ENCODE results near the gene PCDH15. TPM values are rescaled to one million over a fixed set of nuclear protein-coding genes. Genes with fewer than 3 reads are reported as not detected.

PCDH15 gene
- total RNA-seq, 1 experiment from 2014 or later = not detected

- H3K27me3 ChIP-seq (ENCODE audit: control insufficient read depth, insufficient read depth, low read length) = no peaks in the 10 kb centered on the region
- DNase-seq = no peak
- no peak overlapping the region for H3K4me3 ChIP-seq (ENCODE audit: insufficient read depth, low read depth, low read length)
- no peaks in the 10 kb centered on the region for H3K36me3 ChIP-seq (replicated peaks; ENCODE audit: control insufficient read depth, insufficient read depth, low read length)
Observed at GRCh38 chr10:54063514-54063913, 737.5 kb downstream of the PCDH15 start.

DNA sequence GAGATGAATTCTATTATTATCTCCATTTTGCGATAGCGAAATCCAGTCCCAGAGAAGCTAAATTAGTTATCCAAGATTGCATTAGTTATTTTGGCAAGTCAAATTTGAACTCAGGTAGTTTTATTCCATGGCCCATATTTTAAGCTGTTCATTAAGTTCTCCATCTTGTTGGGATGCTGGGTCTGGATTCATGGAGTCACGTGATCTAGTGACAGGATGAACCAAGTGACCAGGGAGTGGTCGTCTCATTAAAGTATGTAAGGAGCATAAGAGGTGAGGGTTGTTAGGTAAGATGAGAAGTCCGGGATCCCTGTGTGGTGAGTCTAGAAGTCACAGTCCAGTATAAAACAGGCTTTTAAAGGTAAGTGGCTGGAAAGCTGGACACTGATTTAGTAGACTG lies 740.5 kb downstream of the PCDH15 start:
- no peaks in the 10 kb centered on the region for H3K36me3 ChIP-seq (replicated peaks; ENCODE audit: control insufficient read depth, insufficient read depth, low read length)
- DNase-seq = no peak
- H3K27me3 ChIP-seq (ENCODE audit: control insufficient read depth, insufficient read depth, low read length) = no peaks in the 10 kb centered on the region
- no peak overlapping the region for H3K4me3 ChIP-seq (ENCODE audit: insufficient read depth, low read depth, low read length)

DNA sequence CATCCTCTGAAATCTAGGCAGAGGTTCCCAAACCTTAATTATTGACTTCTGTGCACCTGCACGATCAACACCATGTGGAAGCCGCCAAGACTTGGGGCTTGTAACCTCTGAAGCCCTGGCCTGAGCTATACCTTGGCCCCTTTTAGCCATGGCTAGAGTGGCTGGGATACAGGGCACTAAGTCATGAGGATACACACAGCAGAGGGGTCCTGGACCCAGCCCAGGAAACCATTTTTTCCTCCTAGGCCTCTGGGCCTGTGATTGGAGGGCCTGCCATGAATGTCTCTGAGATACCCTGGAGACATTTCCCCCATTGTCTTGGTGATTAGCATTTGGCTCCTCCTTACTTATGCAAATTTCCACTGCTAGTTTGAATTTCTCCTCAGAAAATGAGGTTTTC lies 743.7 kb downstream of the PCDH15 start:
- Histone ChIP-seq H3K36me3 (replicated peaks; ENCODE audit: control insufficient read depth, insufficient read depth, low read length) (no peaks in the 10 kb centered on the region), H3K4me3 (ENCODE audit: insufficient read depth, low read depth, low read length) (no peak overlapping the region), H3K27me3 (ENCODE audit: control insufficient read depth, insufficient read depth, low read length) (no peaks in the 10 kb centered on the region)
- no peak for DNase-seq

GRCh38 chr10:54026340-54026739 lies 774.7 kb downstream of the PCDH15 start:
- no peak for DNase-seq
- no peak overlapping the region for H3K4me3 ChIP-seq (ENCODE audit: insufficient read depth, low read depth, low read length)

GRCh38 chr10:54011117-54011516 lies 789.9 kb downstream of the PCDH15 start:
- no peak for DNase-seq
- Histone ChIP-seq H3K4me3 (ENCODE audit: insufficient read depth, low read depth, low read length) (no peak overlapping the region), H3K36me3 (replicated peaks; ENCODE audit: control insufficient read depth, insufficient read depth, low read length) (no peaks in the 10 kb centered on the region), H3K27me3 (ENCODE audit: control insufficient read depth, insufficient read depth, low read length) (no peaks in the 10 kb centered on the region)

More at GRCh38 chr10:54026340-54026739, 774.7 kb downstream of the PCDH15 start:
- Histone ChIP-seq H3K36me3 (replicated peaks; ENCODE audit: control insufficient read depth, insufficient read depth, low read length) (no peaks in the 10 kb centered on the region), H3K27me3 (ENCODE audit: control insufficient read depth, insufficient read depth, low read length) (no peaks in the 10 kb centered on the region)

GRCh38 chr10:54010337-54010933 lies 790.6 kb downstream of the PCDH15 start:
- no peak for DNase-seq
- Histone ChIP-seq H3K4me3 (ENCODE audit: insufficient read depth, low read depth, low read length) (no peak overlapping the region), H3K36me3 (replicated peaks; ENCODE audit: control insufficient read depth, insufficient read depth, low read length) (no peaks in the 10 kb centered on the region), H3K27me3 (ENCODE audit: control insufficient read depth, insufficient read depth, low read length) (no peaks in the 10 kb centered on the region)

DNA sequence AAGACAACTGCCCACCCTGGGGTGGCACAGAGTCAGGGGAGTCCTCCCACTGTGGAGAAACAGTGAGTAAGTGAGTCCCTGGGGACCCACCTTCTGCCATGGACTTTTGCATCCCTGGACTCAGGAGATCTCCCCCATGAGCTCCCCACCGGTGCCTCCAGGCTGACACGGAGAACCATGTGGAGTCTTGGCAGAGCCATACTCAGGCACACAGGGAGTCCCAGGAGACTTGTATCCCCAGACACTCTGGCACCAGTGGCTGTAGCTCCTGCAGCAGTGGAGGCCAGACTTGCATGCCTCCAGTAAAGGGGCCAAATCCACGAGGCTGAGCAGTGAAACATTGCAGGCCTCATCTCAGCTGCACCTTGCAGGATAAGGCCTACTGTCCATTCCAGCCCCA lies 791.4 kb downstream of the PCDH15 start:
- H3K36me3 ChIP-seq (replicated peaks; ENCODE audit: control insufficient read depth, insufficient read depth, low read length) = no peaks in the 10 kb centered on the region
- DNase-seq = no peak
- no peaks in the 10 kb centered on the region for H3K27me3 ChIP-seq (ENCODE audit: control insufficient read depth, insufficient read depth, low read length)
- no peak overlapping the region for H3K4me3 ChIP-seq (ENCODE audit: insufficient read depth, low read depth, low read length)

- H3K27me3 ChIP-seq (ENCODE audit: control insufficient read depth, insufficient read depth, low read length) = no peaks in the 10 kb centered on the region
Observed at GRCh38 chr10:54002077-54002476, 799.0 kb downstream of the PCDH15 start.

DNA sequence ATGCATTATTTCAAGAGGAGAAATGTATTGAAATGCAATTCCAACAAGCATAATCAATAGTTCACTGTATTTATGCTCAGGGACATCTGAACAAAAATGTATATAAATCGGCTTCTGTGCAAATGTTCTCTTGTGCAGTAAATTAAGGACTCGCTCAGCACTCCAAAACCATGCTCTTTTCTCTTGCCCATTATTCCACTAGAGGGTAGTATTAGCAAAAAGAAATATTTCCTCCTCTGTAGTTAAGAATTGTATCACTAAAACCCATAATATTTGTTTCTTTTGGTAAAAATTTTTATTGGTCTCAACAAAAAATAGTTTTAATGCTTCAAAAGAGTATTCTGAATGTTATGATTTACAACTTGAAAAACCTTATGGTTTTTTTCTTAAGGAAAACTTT lies 803.1 kb downstream of the PCDH15 start:
- Histone ChIP-seq H3K4me3 (ENCODE audit: insufficient read depth, low read depth, low read length) (no peak overlapping the region), H3K27me3 (ENCODE audit: control insufficient read depth, insufficient read depth, low read length) (no peaks in the 10 kb centered on the region), H3K36me3 (replicated peaks; ENCODE audit: control insufficient read depth, insufficient read depth, low read length) (no peaks in the 10 kb centered on the region)
- peak; percentile 5 for DNase-seq

More at GRCh38 chr10:54002077-54002476, 799.0 kb downstream of the PCDH15 start:
- Histone ChIP-seq H3K36me3 (replicated peaks; ENCODE audit: control insufficient read depth, insufficient read depth, low read length) (no peaks in the 10 kb centered on the region), H3K4me3 (ENCODE audit: insufficient read depth, low read depth, low read length) (no peak overlapping the region)
- no peak for DNase-seq

GRCh38 chr10:53990799-53991238 lies 810.2 kb downstream of the PCDH15 start:
- DNase-seq = no peak
- H3K36me3 ChIP-seq (replicated peaks; ENCODE audit: control insufficient read depth, insufficient read depth, low read length) = no peaks in the 10 kb centered on the region
- H3K4me3 ChIP-seq (ENCODE audit: insufficient read depth, low read depth, low read length) = no peak overlapping the region
- H3K27me3 ChIP-seq (ENCODE audit: control insufficient read depth, insufficient read depth, low read length) = no peaks in the 10 kb centered on the region

DNA sequence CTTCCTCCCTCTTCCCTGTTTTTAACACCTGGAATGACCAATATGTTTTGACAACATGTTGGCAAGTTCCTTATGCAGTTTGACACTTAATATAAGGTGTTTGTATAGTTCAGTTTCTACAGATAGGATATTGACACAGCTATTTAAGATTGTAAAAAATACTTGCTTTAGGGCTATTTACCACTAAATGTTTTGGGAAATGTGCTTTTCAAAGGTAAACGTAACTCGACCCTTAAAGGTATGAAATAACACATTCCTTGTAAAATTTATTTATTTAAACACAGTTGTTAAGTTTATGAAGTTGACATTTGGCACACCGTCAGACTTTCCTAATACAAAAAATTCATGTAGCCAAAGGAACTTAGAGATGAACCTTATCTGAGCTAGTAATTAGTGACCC lies 817.6 kb downstream of the PCDH15 start:
- Histone ChIP-seq H3K36me3 (replicated peaks; ENCODE audit: control insufficient read depth, insufficient read depth, low read length) (no peaks in the 10 kb centered on the region), H3K27me3 (ENCODE audit: control insufficient read depth, insufficient read depth, low read length) (no peaks in the 10 kb centered on the region), H3K4me3 (ENCODE audit: insufficient read depth, low read depth, low read length) (no peak overlapping the region)
- DNase-seq = no peak

DNA sequence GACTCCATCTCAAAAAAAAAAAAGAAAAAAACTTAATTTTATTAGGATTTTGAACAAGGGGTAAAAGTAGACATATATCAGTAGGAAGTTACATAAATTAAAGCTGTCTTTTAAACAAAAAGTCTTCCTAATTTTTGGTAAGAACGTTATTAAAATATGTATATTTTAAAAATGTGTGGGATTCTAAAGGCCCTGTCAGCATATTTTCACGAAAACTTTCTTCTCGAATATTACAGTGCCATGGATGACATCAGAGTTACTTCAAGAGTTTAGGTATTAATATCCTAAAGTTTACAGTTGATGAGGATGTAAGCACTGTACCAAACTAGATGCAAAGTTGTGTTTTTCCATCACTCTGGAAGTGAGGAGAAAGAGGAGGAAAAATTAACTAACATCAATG lies 820.8 kb downstream of the PCDH15 start:
- Histone ChIP-seq H3K4me3 (ENCODE audit: insufficient read depth, low read depth, low read length) (no peak overlapping the region), H3K36me3 (replicated peaks; ENCODE audit: control insufficient read depth, insufficient read depth, low read length) (no peaks in the 10 kb centered on the region), H3K27me3 (ENCODE audit: control insufficient read depth, insufficient read depth, low read length) (no peaks in the 10 kb centered on the region)
- no peak for DNase-seq

DNA sequence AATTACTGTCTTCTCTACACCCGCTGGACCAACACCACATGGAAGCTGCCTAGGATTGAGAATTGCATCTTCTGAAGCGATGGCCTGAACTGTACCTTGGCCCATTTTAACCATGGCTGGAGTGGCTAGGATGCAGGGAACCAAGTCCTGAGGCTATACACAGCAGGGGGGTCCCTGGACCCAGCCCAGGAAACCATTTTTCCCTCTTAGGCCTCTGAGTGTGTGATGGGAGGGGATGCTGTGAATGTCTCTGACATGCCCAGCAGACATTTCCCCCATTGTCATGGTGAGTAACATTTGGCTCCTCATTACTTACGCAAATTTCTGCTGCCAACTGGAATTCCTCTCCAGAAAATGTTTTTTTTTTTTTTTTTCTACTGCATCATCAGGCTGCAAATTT lies 822.7 kb downstream of the PCDH15 start:
- DNase-seq = no peak
- Histone ChIP-seq H3K27me3 (ENCODE audit: control insufficient read depth, insufficient read depth, low read length) (no peaks in the 10 kb centered on the region), H3K4me3 (ENCODE audit: insufficient read depth, low read depth, low read length) (no peak overlapping the region), H3K36me3 (replicated peaks; ENCODE audit: control insufficient read depth, insufficient read depth, low read length) (no peaks in the 10 kb centered on the region)

DNA sequence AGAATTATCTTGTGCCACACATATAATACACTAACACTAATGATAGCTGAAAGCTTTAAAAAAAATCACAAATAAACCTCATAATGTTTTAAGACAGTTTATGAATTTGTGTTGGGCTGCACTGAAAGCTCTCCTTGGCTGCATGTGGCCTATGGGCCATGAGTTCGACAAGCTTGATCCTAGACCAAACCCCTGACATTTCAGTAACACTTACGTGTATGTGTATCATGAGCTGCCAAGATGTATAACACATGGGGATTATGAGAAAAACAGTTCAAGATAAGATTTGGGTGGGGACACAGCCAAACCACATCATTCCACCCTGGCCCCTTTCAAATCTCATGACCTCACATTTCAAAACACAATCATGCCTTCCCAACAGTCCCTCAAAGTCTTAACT lies 823.8 kb downstream of the PCDH15 start:
- no peaks in the 10 kb centered on the region for H3K27me3 ChIP-seq (ENCODE audit: control insufficient read depth, insufficient read depth, low read length)
- H3K36me3 ChIP-seq (replicated peaks; ENCODE audit: control insufficient read depth, insufficient read depth, low read length) = no peaks in the 10 kb centered on the region
- no peak overlapping the region for H3K4me3 ChIP-seq (ENCODE audit: insufficient read depth, low read depth, low read length)
- DNase-seq = no peak

DNA sequence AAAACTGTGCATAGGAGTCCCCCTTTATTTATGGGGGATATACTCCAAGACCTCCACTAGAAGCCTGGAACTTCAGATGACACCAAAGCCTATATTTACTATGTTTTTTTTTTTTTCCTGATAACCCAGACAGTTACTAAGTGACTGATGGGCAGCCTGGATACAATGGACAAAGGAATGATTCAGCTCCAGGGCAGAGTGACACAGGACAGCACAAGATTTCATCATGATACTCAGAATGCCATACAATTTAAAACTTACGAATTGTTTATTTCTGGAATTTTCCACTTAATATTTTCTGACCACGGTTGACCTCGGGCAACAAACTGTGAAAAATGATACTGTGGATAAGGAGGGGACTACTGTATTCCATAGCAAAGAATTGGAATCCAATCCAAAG lies 843.6 kb downstream of the PCDH15 start:
- Histone ChIP-seq H3K36me3 (replicated peaks; ENCODE audit: control insufficient read depth, insufficient read depth, low read length) (no peaks in the 10 kb centered on the region), H3K4me3 (ENCODE audit: insufficient read depth, low read depth, low read length) (no peak overlapping the region), H3K27me3 (ENCODE audit: control insufficient read depth, insufficient read depth, low read length) (no peaks in the 10 kb centered on the region)
- DNase-seq = no peak

DNA sequence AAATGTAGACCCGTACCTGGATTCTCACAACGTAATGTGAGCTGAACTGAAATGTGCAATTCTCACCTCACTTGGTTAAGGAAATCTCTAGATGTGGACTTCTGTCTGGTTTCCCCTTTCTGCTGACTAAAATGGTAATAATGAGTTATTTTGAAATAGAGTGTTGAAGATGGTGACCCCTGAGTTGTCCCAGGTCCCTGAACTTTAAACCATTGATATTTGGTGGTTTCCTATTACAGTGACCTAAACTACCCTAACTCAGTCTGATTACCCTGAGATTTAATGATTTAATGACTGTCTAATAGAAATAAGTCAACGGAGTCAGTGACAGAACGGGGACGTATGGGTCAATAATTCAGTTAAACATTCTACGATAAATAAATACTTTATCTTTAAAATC lies 845.9 kb downstream of the PCDH15 start:
- Histone ChIP-seq H3K36me3 (replicated peaks; ENCODE audit: control insufficient read depth, insufficient read depth, low read length) (no peaks in the 10 kb centered on the region), H3K4me3 (ENCODE audit: insufficient read depth, low read depth, low read length) (no peak overlapping the region), H3K27me3 (ENCODE audit: control insufficient read depth, insufficient read depth, low read length) (no peaks in the 10 kb centered on the region)
- DNase-seq = no peak
